Activated CD8-positive, alpha-beta memory T cell treated with anti-CD3 and anti-CD28 coated beads, Interleukin-2, amount 50 U/mL, for 48 hours (primary cell): ENCODE data around the gene TMEM179.

ENCODE experiments used
- DNase-seq: peaks from one replicate; pipeline ENCODE4 v3.0.0-alpha.2; 2020

TMEM179 gene

GRCh38 chr14:104567141-104567956 lies 37.2 kb downstream of the TMEM179 start:
- DNase-seq: no peak

- DNase-seq: no peak
These were observed 39.6 kb downstream of the TMEM179 start for GRCh38 chr14:104564744-104565679.

GRCh38 chr14:104563742-104564615 lies 40.6 kb downstream of the TMEM179 start:
- DNase-seq: peak; percentile 82

- DNase-seq: no peak
These were observed 41.3 kb downstream of the TMEM179 start for GRCh38 chr14:104563191-104563741.

- no peak for DNase-seq
These were observed 42.0 kb downstream of the TMEM179 start for GRCh38 chr14:104562606-104563005.

GRCh38 chr14:104561632-104562495 lies 42.7 kb downstream of the TMEM179 start:
- DNase-seq: no peak

- DNase-seq: no peak
These were observed 43.4 kb downstream of the TMEM179 start for GRCh38 chr14:104561124-104561557.

- no peak for DNase-seq
These were observed 44.0 kb downstream of the TMEM179 start for GRCh38 chr14:104560586-104560945.

GRCh38 chr14:104559804-104560585 lies 44.6 kb downstream of the TMEM179 start:
- DNase-seq: no peak

- no peak for DNase-seq
These were observed 45.4 kb downstream of the TMEM179 start for GRCh38 chr14:104559028-104559803.

GRCh38 chr14:104558231-104559027 lies 46.1 kb downstream of the TMEM179 start:
- DNase-seq: no peak

GRCh38 chr14:104557766-104558165 lies 46.8 kb downstream of the TMEM179 start:
- no peak for DNase-seq

- DNase-seq: no peak
These were observed 47.5 kb downstream of the TMEM179 start for GRCh38 chr14:104557086-104557485.

GRCh38 chr14:104556256-104557021 lies 48.1 kb downstream of the TMEM179 start:
- no peak for DNase-seq

- DNase-seq: no peak
These were observed 48.9 kb downstream of the TMEM179 start for GRCh38 chr14:104555430-104556255.

- no peak for DNase-seq
These were observed 49.8 kb downstream of the TMEM179 start for GRCh38 chr14:104554608-104555429.
